Hematopoietic multipotent progenitor cell treated with erythropoietin and hydrocortisone succinate and interleukin-3 and kit ligand, for 17 days (in vitro differentiated cells): Measurements from ENCODE around the gene SLC19A1.
"Not testable (repeated sequence)": the region's sequence is repeated elsewhere in the genome, so short reads cannot be mapped to it uniquely, and the experiment has no call there.

Source experiments
- DNase-seq: peaks from one replicate; pipeline ENCODE4 v3.0.0-alpha.2; 2015; ENCODE audit warnings: low spot score

SLC19A1 gene

DNA sequence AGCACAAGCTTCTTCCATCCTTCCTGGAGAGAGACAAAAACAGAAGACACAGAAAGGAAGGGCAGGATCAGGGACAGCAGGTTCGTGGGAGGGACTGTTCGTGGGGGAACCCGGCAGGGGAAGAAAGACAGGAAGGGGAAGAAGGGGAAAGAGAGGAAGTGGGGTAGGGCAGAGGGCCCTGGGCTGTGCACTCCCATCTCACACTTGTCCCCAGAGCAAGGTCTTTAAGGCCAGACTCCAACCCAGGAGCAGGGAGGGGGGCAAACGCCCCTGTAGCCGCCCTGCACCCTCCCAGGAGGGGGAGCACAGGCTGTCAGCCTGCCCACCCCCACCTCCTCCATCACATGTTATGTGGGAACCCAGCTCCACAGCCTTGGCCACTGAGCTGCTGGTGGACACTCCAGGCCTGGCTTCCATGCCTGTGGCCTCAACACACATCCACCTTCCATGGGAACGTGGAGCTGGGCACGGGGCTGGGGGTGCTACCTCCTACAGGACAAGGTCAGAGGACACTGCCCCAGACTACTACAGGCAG, 9.3 kb downstream of the SLC19A1 start:
- DNase-seq = no peak

DNA sequence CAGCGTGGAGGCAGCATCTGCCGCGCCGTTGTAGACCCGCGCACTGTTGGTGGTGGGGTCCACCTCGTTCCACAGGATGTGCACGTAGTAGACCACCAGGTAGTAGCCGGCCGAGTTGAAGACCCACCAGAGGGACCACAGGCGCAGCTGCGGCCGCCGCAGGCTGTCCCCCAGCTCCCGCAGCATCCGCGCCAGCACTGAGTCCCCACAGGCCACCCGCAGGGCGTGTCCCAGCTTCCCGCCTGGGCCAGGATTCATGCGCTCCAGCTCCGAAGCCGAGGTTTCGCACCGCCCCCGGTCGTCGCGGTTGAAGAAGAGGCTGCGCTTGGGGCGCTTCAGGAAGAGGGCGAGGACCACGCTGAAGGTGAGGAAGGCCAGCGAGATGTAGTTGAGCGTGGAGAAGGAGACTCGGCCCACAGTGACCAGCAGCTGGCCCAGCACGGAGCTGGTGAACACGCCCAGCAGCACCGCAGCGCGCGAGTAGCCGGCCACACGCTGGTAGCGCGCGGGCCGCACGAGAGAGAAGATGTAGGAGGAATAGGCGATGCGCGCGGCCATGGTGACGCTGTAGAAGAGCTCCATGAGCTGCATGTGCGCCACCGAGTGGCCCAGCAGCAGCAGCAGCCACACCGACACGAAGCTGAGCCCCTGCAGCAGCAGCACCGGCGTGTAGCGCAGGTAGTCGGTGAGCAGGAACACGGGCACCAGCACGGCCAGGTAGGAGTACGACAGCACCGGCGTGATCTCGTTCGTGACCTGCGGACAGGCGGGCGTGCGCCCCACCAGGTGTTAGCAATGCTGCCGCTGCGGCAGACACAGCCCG, 10.6 kb downstream of the SLC19A1 start:
- DNase-seq = no peak

DNA sequence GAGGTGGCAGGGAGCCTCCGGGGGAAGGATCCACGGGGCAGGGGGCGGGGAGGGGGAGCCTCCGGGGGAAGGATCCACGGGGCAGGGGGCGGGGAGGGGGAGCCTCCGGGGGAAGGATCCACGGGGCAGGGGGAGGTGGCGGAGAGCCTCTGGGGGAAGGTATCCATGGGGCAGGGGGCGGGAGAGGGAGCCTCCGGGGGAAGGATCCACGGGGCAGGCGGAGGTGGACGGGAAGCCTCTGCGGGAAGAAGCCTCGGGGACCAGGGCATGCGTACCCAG, 11.2 kb downstream of the SLC19A1 start:
- DNase-seq = not testable (repeated sequence)

DNA sequence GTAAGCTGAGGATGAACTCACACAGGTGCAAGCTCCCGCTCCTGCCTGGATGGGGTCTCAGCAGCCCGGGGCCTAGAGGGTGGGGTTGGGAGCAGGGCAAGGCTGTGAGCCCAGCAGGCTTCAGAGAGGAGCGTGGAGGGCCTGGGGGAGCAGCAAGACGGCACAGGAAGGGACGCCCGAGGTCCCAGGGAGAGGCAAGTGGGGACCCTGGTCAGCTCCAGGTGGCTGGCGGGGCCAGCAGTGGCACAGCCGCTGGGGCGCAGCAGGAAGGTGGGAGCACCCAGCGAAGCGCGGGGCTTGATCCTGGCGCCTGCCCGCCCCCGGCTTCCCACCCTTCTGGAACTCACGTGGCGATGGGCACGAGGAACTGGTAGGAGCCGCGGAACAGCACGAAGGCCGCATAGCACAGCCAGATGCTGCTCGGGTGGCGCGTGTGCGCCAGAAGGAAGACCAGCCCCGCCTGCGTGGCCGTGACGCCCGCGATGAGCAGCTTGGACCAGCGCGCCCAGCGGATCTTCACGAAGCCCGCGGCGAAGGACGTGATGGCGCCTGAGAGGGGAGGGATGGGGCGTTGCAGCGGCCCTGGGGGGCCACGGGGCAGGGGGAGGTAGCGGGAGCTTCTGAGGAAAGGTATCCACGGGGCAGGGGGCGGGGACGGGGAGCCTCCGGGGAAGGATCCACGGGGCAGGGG, 11.7 kb downstream of the SLC19A1 start:
- no peak for DNase-seq

DNA sequence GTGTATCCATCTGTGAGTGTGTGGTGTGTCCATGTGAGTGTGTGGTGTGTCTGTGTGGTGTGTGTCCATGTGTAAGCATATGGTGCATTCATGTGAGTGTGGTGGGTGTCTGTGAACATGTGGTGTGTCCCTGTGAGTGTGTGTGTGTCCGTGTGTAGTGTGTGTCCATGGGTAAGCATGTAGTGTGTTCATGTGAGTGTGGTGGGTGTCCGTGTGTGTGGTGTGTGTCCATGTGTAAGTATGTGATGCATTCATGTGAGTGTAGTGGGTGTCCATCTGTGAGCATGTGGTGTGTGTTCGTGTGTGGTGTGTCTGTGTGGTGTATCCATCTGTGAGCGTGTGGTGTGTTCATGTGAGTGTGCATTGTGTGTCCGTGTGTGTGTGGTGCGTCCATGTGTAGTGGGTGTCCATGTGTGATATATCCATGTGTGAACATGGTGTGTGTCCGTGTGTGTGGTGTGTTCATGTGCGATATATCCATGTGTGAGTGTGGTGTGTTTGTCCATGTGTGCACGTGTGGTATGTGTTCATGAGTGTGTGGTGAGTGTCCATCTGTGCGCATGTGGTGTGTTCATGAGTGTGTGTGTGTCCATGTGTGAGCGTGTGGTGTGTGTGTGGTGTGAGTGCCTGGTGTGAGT, 12.3 kb downstream of the SLC19A1 start:
- no peak for DNase-seq

GRCh38 chr21:45528981-45529784, 13.1 kb downstream of the SLC19A1 start:
- no peak for DNase-seq

DNA sequence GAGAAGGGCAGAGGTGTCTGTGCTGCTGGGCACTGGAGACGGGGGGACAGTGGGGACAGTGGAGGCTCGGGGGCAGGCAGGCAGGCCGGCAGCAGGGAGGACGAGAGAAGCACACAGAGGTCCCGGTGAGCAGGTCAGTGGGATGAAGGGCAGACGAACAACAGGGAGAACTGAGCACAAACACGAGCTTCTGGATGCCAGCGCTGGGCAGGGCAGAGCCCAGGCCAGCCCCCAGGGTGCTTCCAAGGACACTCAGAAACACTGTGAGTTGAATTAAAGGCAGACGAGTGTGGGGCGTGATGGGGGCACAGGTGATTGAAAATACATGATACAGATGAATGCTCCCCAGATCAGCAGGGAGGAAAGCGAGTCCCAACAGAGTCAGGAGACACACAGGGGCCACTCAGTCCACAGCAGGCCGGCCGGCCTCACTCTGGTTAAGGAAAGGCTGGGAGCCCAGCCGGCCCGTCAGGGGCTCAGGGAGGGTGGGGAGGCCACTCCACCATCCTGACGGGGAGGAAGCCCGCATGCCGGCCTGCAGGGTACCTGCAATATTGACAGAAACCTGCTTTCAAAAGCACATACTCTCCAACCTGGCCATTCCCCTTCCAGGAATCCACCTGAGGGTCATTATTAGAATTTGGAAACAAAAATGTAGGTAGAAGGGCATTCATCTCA, 14.1 kb downstream of the SLC19A1 start:
- DNase-seq = no peak

GRCh38 chr21:45527151-45527999, 14.9 kb downstream of the SLC19A1 start:
- DNase-seq = not testable (repeated sequence)

- DNase-seq = no peak
These were observed 16.3 kb downstream of the SLC19A1 start for GRCh38 chr21:45525910-45526306.

DNA sequence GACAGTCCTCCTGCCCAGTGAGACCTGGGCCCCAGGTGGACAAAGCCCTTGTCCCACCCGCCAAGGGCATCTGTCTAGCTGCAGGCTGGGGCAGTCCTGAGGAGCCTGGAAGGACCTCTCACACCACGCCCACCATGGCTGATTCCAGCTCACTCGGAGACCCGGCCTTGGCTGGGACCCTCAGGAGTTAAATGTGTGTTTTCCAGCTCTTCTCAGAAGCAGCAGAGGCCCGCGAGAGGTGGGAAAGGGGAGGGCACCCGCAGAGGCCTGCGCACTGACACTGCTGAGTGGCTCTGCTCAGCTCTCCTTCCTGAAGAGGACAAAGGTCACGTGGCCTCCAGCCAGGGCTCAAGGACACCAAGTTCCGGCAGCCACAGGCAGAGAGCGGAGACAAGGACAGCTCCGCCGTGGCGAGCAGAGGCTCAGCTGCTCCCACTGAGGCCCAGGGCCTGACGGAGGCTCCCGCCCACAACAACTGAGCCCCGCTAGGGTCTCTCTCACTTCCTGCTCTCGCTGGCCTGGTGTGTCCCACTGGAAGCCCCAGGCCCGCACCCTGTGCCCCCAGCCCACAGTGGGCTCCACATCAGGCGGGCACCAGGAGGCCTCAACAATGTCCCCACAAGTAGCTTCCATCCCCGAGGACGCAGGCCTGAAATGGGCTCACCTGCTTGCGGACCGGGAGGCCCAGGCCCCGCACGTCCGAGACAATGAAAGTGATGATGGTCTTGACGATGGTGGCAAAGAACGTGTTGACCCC, 16.9 kb downstream of the SLC19A1 start:
- no peak for DNase-seq

GRCh38 chr21:45524756-45525152, 17.5 kb downstream of the SLC19A1 start:
- no peak for DNase-seq

DNA sequence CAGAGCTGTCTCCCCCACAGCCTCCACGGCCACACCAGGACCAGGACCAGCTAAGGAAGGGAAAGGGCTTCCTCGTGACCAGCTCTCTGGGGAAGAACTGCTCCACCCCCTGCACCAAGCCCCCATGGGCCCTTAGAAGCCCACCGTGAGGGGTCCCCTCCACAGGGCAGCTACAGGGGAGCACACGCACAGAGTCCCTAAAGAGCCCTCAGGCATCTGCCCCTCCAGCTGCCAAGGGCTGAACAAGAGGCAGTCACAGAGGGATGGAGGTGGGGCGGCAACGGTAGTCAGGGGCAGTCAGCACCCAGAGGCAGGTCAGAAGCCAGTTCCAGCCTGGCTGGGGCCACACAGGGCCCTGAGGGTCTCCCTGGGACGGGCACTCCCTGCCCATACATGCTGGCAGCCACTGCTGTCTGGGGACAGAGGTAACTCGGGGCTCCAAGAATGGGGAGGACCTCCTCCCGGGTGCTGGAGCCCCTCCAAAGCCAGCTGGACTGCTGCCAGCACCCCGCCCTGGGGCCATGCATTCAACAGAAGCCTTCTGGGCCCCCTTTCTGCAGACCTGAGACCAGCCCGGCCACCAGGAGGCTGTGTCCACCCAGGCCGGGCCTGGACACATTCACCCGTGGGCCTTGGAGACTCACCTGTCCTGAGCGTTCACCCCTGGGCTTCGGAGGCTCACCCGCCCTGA, 18.7 kb downstream of the SLC19A1 start:
- no peak for DNase-seq

DNA sequence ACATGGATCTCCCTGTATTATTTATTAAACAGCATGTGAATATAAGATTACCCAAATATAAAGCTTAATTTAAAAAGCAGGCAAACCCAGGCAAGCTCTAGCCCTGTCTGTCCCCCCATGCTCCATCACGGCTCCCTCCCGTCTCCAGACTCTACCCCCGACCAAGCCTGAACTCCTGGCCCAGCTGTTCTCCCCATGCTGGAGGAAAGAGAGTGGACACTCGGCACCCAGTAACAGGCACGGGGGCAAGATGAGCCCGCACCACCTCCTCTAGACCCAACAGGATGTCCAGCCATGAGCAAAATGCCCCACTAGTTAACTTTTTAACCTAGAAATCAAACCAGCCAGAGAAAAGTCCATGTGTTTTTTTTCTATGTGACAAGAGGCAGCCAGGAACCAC, 19.3 kb downstream of the SLC19A1 start:
- DNase-seq = no peak

DNA sequence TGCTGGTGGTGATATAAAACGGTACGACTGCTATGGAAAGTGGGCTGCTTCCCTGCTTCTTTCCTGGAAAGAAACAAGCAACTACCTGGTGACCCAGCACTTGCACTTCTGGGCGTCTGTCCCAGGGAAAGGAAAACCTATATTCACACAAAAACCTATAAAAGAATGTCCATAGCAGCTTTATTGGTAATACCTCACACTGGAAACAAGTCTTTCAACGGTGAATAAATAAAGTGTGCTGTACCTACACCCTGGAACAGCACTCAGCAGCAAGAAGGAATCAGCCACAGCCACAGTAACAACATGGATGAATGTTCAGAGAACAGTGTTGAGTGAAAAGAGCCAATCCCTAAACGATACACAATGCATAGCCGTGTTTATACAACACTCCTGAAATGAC, 19.9 kb downstream of the SLC19A1 start:
- DNase-seq = no peak

DNA sequence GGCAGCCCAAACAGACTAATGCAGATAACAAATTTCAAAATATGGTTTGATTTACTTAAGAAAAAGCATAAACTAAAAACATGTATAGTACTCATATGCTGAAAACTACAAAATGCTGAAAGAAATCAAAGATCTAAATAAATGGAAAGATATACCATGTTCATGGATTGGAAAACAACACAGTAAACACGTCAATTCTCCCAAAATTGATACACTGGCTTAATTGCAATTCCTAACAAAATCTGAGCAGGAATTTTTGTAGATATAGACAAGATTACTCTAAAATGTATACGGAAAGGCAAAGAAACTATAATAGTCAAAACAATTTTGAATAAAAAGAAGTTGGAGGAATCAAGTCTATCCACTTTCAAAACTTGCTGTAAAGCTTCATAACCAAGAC, 21.0 kb downstream of the SLC19A1 start:
- no peak for DNase-seq

- DNase-seq = no peak
These were observed 23.1 kb downstream of the SLC19A1 start for GRCh38 chr21:45519182-45519581.

GRCh38 chr21:45518742-45519141, 23.5 kb downstream of the SLC19A1 start:
- DNase-seq = no peak

GRCh38 chr21:45517249-45518065, 24.8 kb downstream of the SLC19A1 start:
- no peak for DNase-seq
